Gastrocnemius medialis (tissue), 4 donors: ENCODE results near the gene CDC42EP2. TPM values are rescaled to one million over a fixed set of nuclear protein-coding genes. Genes with fewer than 3 reads are reported as not detected.
A peak's percentile ranks its signal among the peaks of the same experiment; 100 is the strongest.
"Not testable (repeated sequence)": the region's sequence is repeated elsewhere in the genome, so short reads cannot be mapped to it uniquely, and the experiment has no call there.

Source experiments
- ATAC-seq, 2 donors: fragments of 150-250 bp; one replicate each; pipeline ENCODE4 v1.9.1; 2016
- DNase-seq, 2 donors: peaks; one replicate each; pipeline ENCODE4 v3.0.0-alpha.2; 2019
- H3K27ac ChIP-seq, 4 donors: fragments of 200-600 bp; sonication (generic); 1 replicate in 1 of 4; 2 replicates in 3 of 4; pipeline ENCODE4 v1.5.1; 2016 to 2018; ENCODE audit warnings: mild to moderate bottlenecking in 2 of 4, moderate library complexity in 1 of 4
- H3K27me3 ChIP-seq, 3 donors: fragments of 200-600 bp; sonication (generic) in 2 of 3; 1 replicate in 1 of 3; 2 replicates in 2 of 3; pipeline versions ENCODE4 v1.5.1 to v1.6.0; 2016 to 2019; ENCODE audit warnings: mild to moderate bottlenecking in 1 of 3, moderate library complexity in 1 of 3
- H3K36me3 ChIP-seq, 2 donors: fragments of 200-600 bp; sonication (generic) in 1 of 2; one replicate each; pipeline ENCODE4 v1.5.1; 2017 to 2018
- H3K4me1 ChIP-seq, 2 donors: fragments of 200-600 bp; sonication (generic) in 1 of 2; one replicate each; pipeline ENCODE4 v1.5.1; 2016 to 2017; ENCODE audit warnings: mild to moderate bottlenecking in 2 of 2
- H3K4me3 ChIP-seq, 4 donors: fragments of 200-600 bp; sonication (generic) in 3 of 4; 1 replicate in 1 of 4; 2 replicates in 3 of 4; pipeline ENCODE4 v1.5.1; 2016 to 2019; ENCODE audit warnings: mild to moderate bottlenecking in 2 of 4
- H3K9me3 ChIP-seq, 3 donors: fragments of 200-600 bp; sonication (generic) in 2 of 3; 1 replicate in 1 of 3; 2 replicates in 2 of 3; pipeline ENCODE4 v1.5.1; 2016 to 2019
- POLR2A ChIP-seq, 2 donors: fragments of 450-650 bp; IDR thresholded peaks; one replicate each; pipeline ENCODE4 v1.6.1; 2017; ENCODE audit warnings: antibody characterized with exemption in 2 of 2, mild to moderate bottlenecking in 2 of 2, moderate library complexity in 2 of 2
- in situ Hi-C, 4 donors: fragments of 200-750 bp; cut with MboI; loops; one replicate each; pipeline versions ENCODE4 v1.15.0 to v1.8.0; 2017; ENCODE audit warnings: low sequenced_read_pairs in 4 of 4
- intact Hi-C: fragments of 100-400 bp; cut with DNase I; formaldehyde crosslinking; loops from one replicate; pipeline ENCODE4 v1.15.1; 2023; ENCODE audit warnings: low total_unique reads
- total RNA-seq, 4 donors: library from RNA; depleted of rRNA; stranded (reverse); fragments of >200 nt; gene quantifications; one replicate each; pipeline versions ENCODE4 v1.1.0 to v1.2.3, GENCODE V29; 2016
- TF ChIP-seq, protein P1 (sequence below), 5 experiments: fragments of 450-650 bp in 3 of 5; fragments of 200-600 bp in 2 of 5; sonication (generic) in 2 of 5; IDR thresholded peaks in 4 of 5; conservative IDR thresholded peaks in 1 of 5; 1 replicate in 4 of 5; 2 replicates in 1 of 5; pipeline ENCODE4 v1.5.1; 2016 to 2019; ENCODE audit warnings: antibody characterized with exemption in 5 of 5, mild to moderate bottlenecking in 3 of 5, moderate library complexity in 3 of 5

The CDC42EP2 gene
- total RNA-seq, 4 donors from 2014 or later = 5.0 to 11.6 (median 5.6) TPM

DNA sequence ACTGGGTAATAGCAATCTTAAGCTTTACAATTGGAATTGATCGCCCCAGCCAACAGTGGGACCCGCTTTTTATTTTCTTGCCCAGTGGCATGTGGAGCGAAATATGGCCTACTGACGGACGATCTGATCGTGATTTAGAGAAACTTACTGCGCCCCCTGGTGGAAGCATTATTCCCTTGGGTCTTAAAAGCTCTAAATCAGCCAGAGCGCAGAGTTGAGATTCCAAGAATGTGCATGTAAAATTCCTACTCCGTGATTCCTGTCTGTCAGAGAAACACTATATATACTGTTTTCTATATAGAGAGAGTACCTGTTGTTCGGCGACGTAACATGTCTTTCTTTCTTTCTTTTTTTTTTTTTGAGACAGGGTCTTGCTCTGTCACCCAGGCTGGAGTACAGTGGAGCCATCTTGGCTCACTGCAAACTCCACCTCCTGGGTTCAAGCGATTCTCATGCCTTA lies 15.3 kb downstream of the CDC42EP2 start:
- H3K27me3 ChIP-seq = no peaks in the 10 kb centered on the region
- TF ChIP-seq, protein P1, sequence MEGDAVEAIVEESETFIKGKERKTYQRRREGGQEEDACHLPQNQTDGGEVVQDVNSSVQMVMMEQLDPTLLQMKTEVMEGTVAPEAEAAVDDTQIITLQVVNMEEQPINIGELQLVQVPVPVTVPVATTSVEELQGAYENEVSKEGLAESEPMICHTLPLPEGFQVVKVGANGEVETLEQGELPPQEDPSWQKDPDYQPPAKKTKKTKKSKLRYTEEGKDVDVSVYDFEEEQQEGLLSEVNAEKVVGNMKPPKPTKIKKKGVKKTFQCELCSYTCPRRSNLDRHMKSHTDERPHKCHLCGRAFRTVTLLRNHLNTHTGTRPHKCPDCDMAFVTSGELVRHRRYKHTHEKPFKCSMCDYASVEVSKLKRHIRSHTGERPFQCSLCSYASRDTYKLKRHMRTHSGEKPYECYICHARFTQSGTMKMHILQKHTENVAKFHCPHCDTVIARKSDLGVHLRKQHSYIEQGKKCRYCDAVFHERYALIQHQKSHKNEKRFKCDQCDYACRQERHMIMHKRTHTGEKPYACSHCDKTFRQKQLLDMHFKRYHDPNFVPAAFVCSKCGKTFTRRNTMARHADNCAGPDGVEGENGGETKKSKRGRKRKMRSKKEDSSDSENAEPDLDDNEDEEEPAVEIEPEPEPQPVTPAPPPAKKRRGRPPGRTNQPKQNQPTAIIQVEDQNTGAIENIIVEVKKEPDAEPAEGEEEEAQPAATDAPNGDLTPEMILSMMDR (IDR thresholded peaks at IDR 0.05 in 4 of 5, conservative IDR thresholded peaks at IDR 0.05 in 1 of 5) = peak; percentile 75 to 86 (median 84)
- no peak for TF ChIP-seq POLR2A (IDR thresholded peaks at IDR 0.05)
- ATAC-seq = peak; percentile 60 to 67
- H3K9me3 ChIP-seq = no peaks in the 10 kb centered on the region
- peak overlapping the region in 2 of 4 donors; percentile 35 to 45 for H3K27ac ChIP-seq
- peaks cover 7 to 10% of the 10 kb centered on the region in 2 donors for H3K4me1 ChIP-seq
- in situ Hi-C loops = loop anchor here in 3 of 4 donors (5.0 kb wide), 1 partner anchor 58 kb away; no protein-coding TSS in a partner anchor
- intact Hi-C loops = loop anchor here (1.0 to 5.0 kb wide), 2 partner anchors 55 to 68 kb away; partner anchors contain the start of gene POLA2
- H3K4me3 ChIP-seq = no peak overlapping the region
- H3K36me3 ChIP-seq = no peaks in the 10 kb centered on the region
- DNase-seq = peak; percentile 76 to 80

DNA sequence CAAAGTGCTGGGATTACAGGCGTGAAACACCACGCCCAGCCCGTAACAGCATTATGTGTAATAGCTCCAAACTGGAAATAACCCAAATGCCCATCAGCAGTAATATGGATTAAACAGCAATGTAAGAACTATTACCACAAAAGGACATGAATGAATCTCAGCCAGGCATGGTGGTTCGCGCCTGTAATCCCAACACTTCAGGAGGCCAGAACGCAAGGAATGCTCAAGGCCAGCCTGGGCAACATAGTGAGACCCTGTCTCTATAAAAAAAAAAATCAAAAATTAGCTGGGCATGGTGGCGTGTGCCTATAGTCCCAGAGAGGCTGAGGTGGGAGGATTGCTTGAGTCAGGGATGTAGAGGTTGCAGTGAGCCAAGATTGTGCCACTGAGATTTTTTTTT lies 15.9 kb downstream of the CDC42EP2 start:
- H3K4me3 ChIP-seq = no peak overlapping the region
- intact Hi-C loops (loop anchor here (1.0 to 5.0 kb wide), 2 partner anchors 55 to 68 kb away; partner anchors contain the start of gene POLA2), in situ Hi-C loops (no loop called here)
- ATAC-seq (no peak), DNase-seq (no peak)
- H3K27me3 ChIP-seq = no peaks in the 10 kb centered on the region
- no peak overlapping the region for H3K27ac ChIP-seq
- no peaks in the 10 kb centered on the region for H3K9me3 ChIP-seq
- H3K4me1 ChIP-seq = peaks cover 12 to 16% of the 10 kb centered on the region in 2 donors
- no peaks in the 10 kb centered on the region for H3K36me3 ChIP-seq
- TF ChIP-seq POLR2A (IDR thresholded peaks at IDR 0.05) = no peak

DNA sequence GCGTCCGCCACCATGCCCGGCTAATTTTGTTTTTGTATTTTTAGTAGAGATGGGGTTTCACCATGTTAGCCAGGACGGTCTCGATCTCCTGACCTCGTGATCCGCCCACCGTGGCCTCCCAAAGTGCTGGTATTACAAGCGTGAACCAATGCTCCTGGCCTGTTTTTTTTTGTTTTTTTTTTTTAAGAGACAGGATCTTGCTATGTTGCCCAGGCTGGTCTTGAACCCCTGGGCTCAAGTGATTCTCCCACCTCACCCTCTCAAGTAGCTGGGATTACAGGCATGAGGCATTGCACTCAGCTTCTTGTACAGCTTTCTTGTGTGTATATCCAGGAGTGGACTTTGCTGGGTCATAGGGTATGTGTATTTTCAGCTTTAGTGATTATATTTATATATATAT lies 17.9 kb downstream of the CDC42EP2 start:
- intact Hi-C loops = loop anchor here (5.0 kb wide), 1 partner anchor 70 kb away; the partner anchor contains the start of gene POLA2
- in situ Hi-C loops, DNase-seq, H3K36me3 ChIP-seq, H3K4me3 ChIP-seq, ATAC-seq, H3K9me3 ChIP-seq, H3K27me3 ChIP-seq, H3K27ac ChIP-seq: not testable (repeated sequence)
- H3K4me1 ChIP-seq = peaks cover 18 to 19% of the 10 kb centered on the region in 2 donors

DNA sequence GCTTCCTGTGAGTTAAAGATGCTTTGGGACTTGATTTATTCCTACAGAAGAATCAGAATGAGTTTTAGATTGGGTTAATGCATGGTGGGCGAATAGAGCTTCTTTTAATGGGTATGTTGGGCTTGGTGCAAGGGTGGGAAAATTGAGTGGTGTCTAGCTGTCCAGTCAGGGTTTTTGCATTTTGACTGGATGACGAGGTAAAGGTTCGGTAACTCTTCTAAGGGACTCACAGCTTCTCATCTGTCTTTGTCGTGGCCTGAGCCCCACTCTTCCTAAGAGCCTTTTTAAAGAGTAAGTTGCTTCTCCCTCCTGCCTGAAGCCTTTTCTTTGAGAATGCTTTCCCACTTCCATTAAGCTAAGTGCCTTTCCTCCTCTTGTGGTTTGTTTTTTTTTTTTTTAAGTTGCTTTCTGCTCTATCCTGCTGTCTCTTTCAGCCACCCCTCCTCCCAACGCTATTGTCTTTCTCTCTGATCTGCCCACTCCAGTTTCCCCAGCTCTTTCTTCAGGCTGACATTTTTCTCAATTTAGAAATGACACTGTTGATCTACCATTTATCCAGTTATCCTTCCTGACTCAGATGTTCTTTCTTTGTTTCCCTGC lies 20.1 kb downstream of the CDC42EP2 start:
- H3K36me3 ChIP-seq = peaks cover 0 to 8% of the 10 kb centered on the region in 2 donors
- no peak for TF ChIP-seq POLR2A (IDR thresholded peaks at IDR 0.05)
- TF ChIP-seq, protein P1 (IDR thresholded peaks at IDR 0.05 in 4 of 5, conservative IDR thresholded peaks at IDR 0.05 in 1 of 5) = no peak
- H3K4me3 ChIP-seq = peak overlapping the region; percentile 85 to 99 (median 92)
- DNase-seq = no peak
- no peaks in the 10 kb centered on the region for H3K27me3 ChIP-seq
- H3K27ac ChIP-seq = peak overlapping the region; percentile 91 to 95 (median 93)
- intact Hi-C loops = loop anchor here (5.0 kb wide), 1 partner anchor 72 kb away; the partner anchor contains the start of gene POLA2
- in situ Hi-C loops = no loop called here
- peaks cover 23 to 30% of the 10 kb centered on the region in 2 donors for H3K4me1 ChIP-seq
- no peak for ATAC-seq
- no peaks in the 10 kb centered on the region for H3K9me3 ChIP-seq

DNA sequence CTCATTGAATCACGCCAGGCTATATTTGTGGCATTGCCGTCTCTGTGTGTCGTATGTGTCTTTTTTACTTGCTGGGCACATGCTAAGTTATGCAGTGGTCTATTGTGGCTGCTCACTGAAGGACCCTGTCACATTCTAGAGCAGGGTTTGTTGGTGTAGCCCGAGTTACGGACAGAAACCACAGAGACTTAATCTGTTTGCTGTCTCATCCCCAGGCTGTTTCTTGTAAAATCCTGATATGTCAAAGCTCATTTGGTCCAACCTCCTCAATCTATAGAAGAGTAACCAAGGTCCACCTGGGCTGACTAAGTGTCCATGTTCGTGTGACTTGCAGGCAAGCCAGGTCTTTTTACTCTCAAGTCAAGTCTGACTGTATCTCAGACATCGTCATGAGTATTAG lies 24.0 kb downstream of the CDC42EP2 start:
- no peak overlapping the region for H3K27ac ChIP-seq
- DNase-seq = no peak
- in situ Hi-C loops = no loop called here
- no peak for ATAC-seq
- H3K4me1 ChIP-seq = peaks cover 23 to 29% of the 10 kb centered on the region in 2 donors
- H3K4me3 ChIP-seq = no peak overlapping the region
- intact Hi-C loops = no loop called here
- H3K36me3 ChIP-seq = peaks cover 7 to 47% of the 10 kb centered on the region in 2 donors
- no peak for TF ChIP-seq POLR2A (IDR thresholded peaks at IDR 0.05)
- TF ChIP-seq, protein P1 (IDR thresholded peaks at IDR 0.05 in 4 of 5, conservative IDR thresholded peaks at IDR 0.05 in 1 of 5) = no peak
- H3K27me3 ChIP-seq = no peaks in the 10 kb centered on the region
- no peaks in the 10 kb centered on the region for H3K9me3 ChIP-seq
